ENCODE measurements around the gene IFT81.

The IFT81 gene

DNA sequence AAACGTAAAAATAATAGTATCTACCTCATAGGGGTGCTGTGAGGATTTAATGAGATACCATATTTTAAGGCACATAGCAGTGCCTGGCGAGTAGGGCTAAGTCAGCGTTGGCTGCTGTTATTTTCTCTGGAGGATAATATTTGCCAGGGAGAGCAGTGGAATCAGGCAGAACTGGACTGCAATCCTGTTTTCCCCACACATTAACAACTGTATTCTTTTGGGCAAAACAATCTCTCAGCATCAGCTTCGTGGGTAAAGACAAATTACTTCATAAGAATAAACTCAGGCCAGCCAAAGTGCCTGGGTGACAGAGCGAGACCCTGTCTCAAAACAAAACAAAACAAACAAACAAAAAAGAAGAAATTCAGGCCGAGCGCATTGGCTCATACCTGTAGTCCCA, 127.2 kb downstream of the IFT81 start:
- no peaks in the 10 kb centered on the region for H3K79me2 ChIP-seq (ENCODE audit: insufficient read depth, low read length)
- no peak overlapping the region for H3K27ac ChIP-seq (ENCODE audit: low read depth, low read length)
- no peaks in the 10 kb centered on the region for H3F3A ChIP-seq (ENCODE audit: insufficient read depth)
- H2AFZ ChIP-seq (ENCODE audit: low read depth, low read length, severe bottlenecking) = no peak overlapping the region
- H3K9ac ChIP-seq (ENCODE audit: low read length) = no peak overlapping the region
- H3K36me3 ChIP-seq (ENCODE audit: low read length) = no peaks in the 10 kb centered on the region
- H3K27me3 ChIP-seq (ENCODE audit: low read length) = no peaks in the 10 kb centered on the region
- TF ChIP-seq CTCF (IDR thresholded peaks at IDR 0.05; ENCODE audit: insufficient read depth, low read length, poor library complexity, severe bottlenecking) (no peak), EZH2phosphoT487 (conservative IDR thresholded peaks at IDR 0.05; ENCODE audit: low read length) (no peak)
- H3K4me3 ChIP-seq (ENCODE audit: insufficient read depth, low read length, poor library complexity, severe bottlenecking) = no peak overlapping the region
- H3K9me2 ChIP-seq (replicated peaks; ENCODE audit: insufficient read depth, low read length) = no peaks in the 10 kb centered on the region
- H3K9me3 ChIP-seq (ENCODE audit: insufficient read depth, low read length) = no peaks in the 10 kb centered on the region
- no peak overlapping the region for H3K4me2 ChIP-seq (ENCODE audit: low read depth, low read length, poor library complexity, severe bottlenecking)
- no peaks in the 10 kb centered on the region for H4K20me1 ChIP-seq (ENCODE audit: low read depth, low read length)

DNA sequence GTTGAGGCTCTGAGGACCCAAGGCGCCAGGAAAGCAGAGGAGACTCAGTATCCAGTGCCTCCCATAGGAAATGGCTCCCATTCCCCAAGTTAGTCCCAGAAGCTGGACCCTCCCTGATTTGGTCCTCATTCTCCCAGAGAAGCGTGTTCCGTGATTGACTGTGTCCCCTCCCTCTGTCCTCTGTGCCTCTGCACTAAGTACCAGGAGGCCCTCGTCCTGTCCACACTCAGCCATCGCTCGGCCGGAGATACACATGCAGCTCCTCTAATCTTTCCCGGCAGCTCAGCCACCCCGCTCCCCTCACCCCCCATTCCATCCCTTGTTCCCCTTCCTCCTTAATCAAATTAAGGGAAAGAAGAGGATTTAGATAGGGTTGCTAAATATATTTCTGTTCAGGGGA, 128.6 kb downstream of the IFT81 start:
- Histone ChIP-seq H2AFZ (ENCODE audit: low read depth, low read length, severe bottlenecking) (no peak overlapping the region), H3K9ac (ENCODE audit: low read length) (no peak overlapping the region)

DNA sequence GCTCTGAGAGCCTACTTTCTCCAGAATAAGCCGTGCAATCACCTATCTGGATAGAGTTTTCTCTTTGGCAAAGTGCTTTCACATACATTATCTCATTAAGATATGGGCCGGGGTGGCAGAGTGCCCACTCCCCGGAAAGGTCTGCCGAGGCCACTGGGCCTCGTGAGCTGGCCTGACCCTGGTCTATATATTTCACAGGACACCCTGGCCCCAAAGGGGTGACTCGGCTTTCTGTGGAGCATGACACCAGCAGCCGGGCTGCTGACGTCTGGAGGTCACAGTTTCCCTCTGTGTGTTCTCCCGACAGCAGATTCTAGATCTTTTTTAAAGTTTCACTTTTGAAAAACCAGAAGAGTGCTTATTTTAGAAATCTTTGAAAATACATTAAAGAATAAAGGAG, 129.0 kb downstream of the IFT81 start:
- Histone ChIP-seq H4K20me1 (ENCODE audit: low read depth, low read length) (no peaks in the 10 kb centered on the region), H3F3A (ENCODE audit: insufficient read depth) (no peaks in the 10 kb centered on the region), H3K36me3 (ENCODE audit: low read length) (no peaks in the 10 kb centered on the region), H3K9ac (ENCODE audit: low read length) (no peak overlapping the region), H3K4me2 (ENCODE audit: low read depth, low read length, poor library complexity, severe bottlenecking) (no peak overlapping the region), H3K9me3 (ENCODE audit: insufficient read depth, low read length) (no peaks in the 10 kb centered on the region), H3K9me2 (replicated peaks; ENCODE audit: insufficient read depth, low read length) (no peaks in the 10 kb centered on the region), H3K4me3 (ENCODE audit: insufficient read depth, low read length, poor library complexity, severe bottlenecking) (no peak overlapping the region), H3K27me3 (ENCODE audit: low read length) (no peaks in the 10 kb centered on the region), H2AFZ (ENCODE audit: low read depth, low read length, severe bottlenecking) (no peak overlapping the region), H3K27ac (ENCODE audit: low read depth, low read length) (no peak overlapping the region), H3K79me2 (ENCODE audit: insufficient read depth, low read length) (no peaks in the 10 kb centered on the region)
- TF ChIP-seq CTCF (IDR thresholded peaks at IDR 0.05; ENCODE audit: insufficient read depth, low read length, poor library complexity, severe bottlenecking) = no peak

More for the DNA sequence above, 128.6 kb downstream of the IFT81 start:
- H4K20me1 ChIP-seq (ENCODE audit: low read depth, low read length) = no peaks in the 10 kb centered on the region
- H3K9me2 ChIP-seq (replicated peaks; ENCODE audit: insufficient read depth, low read length) = no peaks in the 10 kb centered on the region
- H3K4me2 ChIP-seq (ENCODE audit: low read depth, low read length, poor library complexity, severe bottlenecking) = no peak overlapping the region
- no peak overlapping the region for H3K27ac ChIP-seq (ENCODE audit: low read depth, low read length)
- H3K36me3 ChIP-seq (ENCODE audit: low read length) = no peaks in the 10 kb centered on the region
- H3K9me3 ChIP-seq (ENCODE audit: insufficient read depth, low read length) = no peaks in the 10 kb centered on the region
- no peak for TF ChIP-seq EZH2phosphoT487 (conservative IDR thresholded peaks at IDR 0.05; ENCODE audit: low read length)
- no peak for TF ChIP-seq CTCF (IDR thresholded peaks at IDR 0.05; ENCODE audit: insufficient read depth, low read length, poor library complexity, severe bottlenecking)
- H3K79me2 ChIP-seq (ENCODE audit: insufficient read depth, low read length) = no peaks in the 10 kb centered on the region
- H3K4me3 ChIP-seq (ENCODE audit: insufficient read depth, low read length, poor library complexity, severe bottlenecking) = no peak overlapping the region
- no peaks in the 10 kb centered on the region for H3F3A ChIP-seq (ENCODE audit: insufficient read depth)
- no peaks in the 10 kb centered on the region for H3K27me3 ChIP-seq (ENCODE audit: low read length)
